Neural progenitor cell (in vitro differentiated cells): ENCODE measurements around the gene AFF2.

ENCODE experiments used
- CTCF ChIP-seq: fragments of 200-600 bp; sonication (generic); IDR thresholded peaks from 2 replicates; pipeline ENCODE4 v1.5.1; 2017; ENCODE audit warnings: antibody characterized with exemption, mild to moderate bottlenecking
- EZH2 ChIP-seq: fragments of 200-600 bp; sonication (generic); IDR thresholded peaks from 2 replicates; pipeline ENCODE4 v1.6.1; 2017; ENCODE audit warnings: antibody characterized with exemption, mild to moderate bottlenecking, moderate library complexity

GRCh38 chrX:148681605-148682004 lies 181.2 kb downstream of the AFF2 start:
- TF ChIP-seq CTCF: no peak
- no peak for TF ChIP-seq EZH2
